K562 (cell line): Measurements from ENCODE around the gene GNG3. TPM values are rescaled to one million over a fixed set of nuclear protein-coding genes. Genes with fewer than 3 reads are reported as not detected.
A peak's percentile ranks its signal among the peaks of the same experiment; 100 is the strongest.

Source experiments
- EZH2 ChIP-seq: IDR thresholded peaks from 2 replicates; pipeline ENCODE4 v1.6.1; 2012; ENCODE audit warnings: low read depth, mild to moderate bottlenecking, inconsistent platforms, low read length, borderline replicate concordance
- MTA3 ChIP-seq: fragments of 450-650 bp; formaldehyde crosslinking; IDR thresholded peaks from 2 replicates; pipeline ENCODE4 v1.6.1; 2017; ENCODE audit warnings: mild to moderate bottlenecking, borderline replicate concordance
- NR2C1 ChIP-seq, 2 experiments: fragments of 450-650 bp; IDR thresholded peaks; 2 replicates each; pipeline ENCODE4 v1.6.1; 2017; ENCODE audit warnings: mild to moderate bottlenecking in 2 of 2, antibody characterized with exemption in 1 of 2, inconsistent platforms in 1 of 2, missing compliant biosample characterization in 1 of 2, missing genetic modification characterization in 1 of 2
- RBM34 ChIP-seq: fragments of 200-400 bp; formaldehyde crosslinking; IDR thresholded peaks from 2 replicates; pipeline ENCODE4 v1.6.1; 2018; ENCODE audit warnings: low read length, borderline replicate concordance; ENCODE audit not compliant: insufficient read depth
- ZNF347 ChIP-seq: fragments of 450-650 bp; formaldehyde crosslinking; IDR thresholded peaks from 2 replicates; pipeline ENCODE4 v1.4.0; 2020; ENCODE audit warnings: low read depth, mild to moderate bottlenecking, moderate library complexity
- polyA plus RNA-seq, 8 experiments: library from polyadenylated mRNA; depleted of rRNA in 4 of 8; stranded (reverse) in 5 of 8; unstranded in 3 of 8; fragments of >200 nt; fragmentation: Nextera tagmentation in 2 of 8; fragmentation: Illumina TruSeq in 1 of 8; extraction: Ambion mirVana in 2 of 8; extraction: Trizol in 1 of 8; gene quantifications; 2 replicates each; pipeline versions ENCODE4 v1.2.1 to v1.2.3, GENCODE V29; 2011 to 2014; ENCODE audit warnings: inconsistent platforms in 1 of 8, missing spikeins in 1 of 8
- total RNA-seq, 7 experiments: library from RNA; depleted of rRNA in 6 of 7; stranded (reverse); fragments of >200 nt in 6 of 7; fragmentation: Illumina TruSeq in 2 of 7; extraction: Trizol in 2 of 7; gene quantifications; 2 replicates each; pipeline versions ENCODE4 v1.2.1 to v1.2.3, GENCODE V29; 2011 to 2021; ENCODE audit warnings: low replicate concordance in 1 of 7
- TF ChIP-seq, protein P1 (sequence below): sonication (generic); formaldehyde crosslinking; IDR thresholded peaks from 2 replicates; pipeline ENCODE4 v1.8.0; 2022; ENCODE audit warnings: mild to moderate bottlenecking, missing genetic modification reagents
- TF ChIP-seq, protein P2 (sequence below): fragments of 450-650 bp; IDR thresholded peaks from 2 replicates; pipeline ENCODE4 v1.6.1; 2018; ENCODE audit not compliant: partially characterized antibody
- TF ChIP-seq, protein P3 (sequence below): fragments of 250-450 bp; sonication (Bioruptor Pico); IDR thresholded peaks from 2 replicates; pipeline ENCODE4 v1.8.0; 2022; ENCODE audit warnings: inconsistent platforms, mild to moderate bottlenecking, moderate library complexity, borderline replicate concordance
- TF ChIP-seq, protein P4 (sequence below), 2 experiments: fragments of 450-650 bp in 1 of 2; sonication (generic) in 1 of 2; formaldehyde crosslinking in 1 of 2; IDR thresholded peaks in 1 of 2; conservative IDR thresholded peaks in 1 of 2; 2 replicates each; pipeline versions ENCODE4 v1.6.1 to v1.8.1; 2016 to 2023; ENCODE audit warnings: mild to moderate bottlenecking in 2 of 2, moderate library complexity in 2 of 2, inconsistent platforms in 1 of 2, missing genetic modification reagents in 1 of 2
- TF ChIP-seq, protein P5 (sequence below): fragments of 450-650 bp; IDR thresholded peaks from 2 replicates; pipeline ENCODE4 v1.6.1; 2016; ENCODE audit warnings: borderline replicate concordance

The GNG3 gene
- total and polyA plus RNA-seq, 9 of the 15 experiments (the other 6 are each of a cell fraction or from before 2014, with no cell fraction given), result 0.07 TPM; not detected in 8

DNA sequence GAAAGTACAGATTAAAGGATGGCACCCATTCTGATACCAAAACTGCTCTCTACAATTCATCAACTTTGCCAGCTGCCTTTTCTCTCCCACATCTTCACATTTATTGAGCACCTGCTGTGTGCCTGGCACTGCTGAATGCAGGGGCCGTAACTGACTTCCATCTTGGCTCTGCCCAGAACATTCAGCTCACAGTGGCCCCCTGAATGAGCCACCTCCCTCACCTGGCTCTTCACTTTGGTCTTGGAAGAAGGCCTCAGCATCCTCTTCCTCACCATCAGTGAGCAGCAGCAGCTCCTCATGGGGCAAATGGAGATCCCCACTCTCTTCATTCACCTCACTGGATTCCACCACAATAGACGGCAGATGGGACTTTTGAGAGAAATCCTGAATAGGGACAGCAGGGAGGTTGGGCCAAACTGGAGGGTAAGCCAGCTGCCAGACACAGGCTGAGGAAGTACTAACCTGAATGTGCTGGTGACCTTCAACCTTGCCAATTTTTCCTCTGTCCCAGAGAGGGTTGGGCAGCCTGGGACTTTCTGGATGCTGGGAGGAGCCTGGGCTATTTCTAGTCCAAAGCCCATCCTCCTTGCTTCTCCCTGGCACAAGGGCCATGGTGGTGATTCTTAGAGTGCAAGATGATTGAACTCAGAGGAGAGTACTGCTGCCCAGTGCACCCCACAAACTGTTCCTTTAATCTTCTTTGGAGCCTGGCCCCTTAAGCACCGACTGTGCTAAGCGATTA lies 37.9 kb upstream of the GNG3 start (continued):
- TF ChIP-seq, protein P1, sequence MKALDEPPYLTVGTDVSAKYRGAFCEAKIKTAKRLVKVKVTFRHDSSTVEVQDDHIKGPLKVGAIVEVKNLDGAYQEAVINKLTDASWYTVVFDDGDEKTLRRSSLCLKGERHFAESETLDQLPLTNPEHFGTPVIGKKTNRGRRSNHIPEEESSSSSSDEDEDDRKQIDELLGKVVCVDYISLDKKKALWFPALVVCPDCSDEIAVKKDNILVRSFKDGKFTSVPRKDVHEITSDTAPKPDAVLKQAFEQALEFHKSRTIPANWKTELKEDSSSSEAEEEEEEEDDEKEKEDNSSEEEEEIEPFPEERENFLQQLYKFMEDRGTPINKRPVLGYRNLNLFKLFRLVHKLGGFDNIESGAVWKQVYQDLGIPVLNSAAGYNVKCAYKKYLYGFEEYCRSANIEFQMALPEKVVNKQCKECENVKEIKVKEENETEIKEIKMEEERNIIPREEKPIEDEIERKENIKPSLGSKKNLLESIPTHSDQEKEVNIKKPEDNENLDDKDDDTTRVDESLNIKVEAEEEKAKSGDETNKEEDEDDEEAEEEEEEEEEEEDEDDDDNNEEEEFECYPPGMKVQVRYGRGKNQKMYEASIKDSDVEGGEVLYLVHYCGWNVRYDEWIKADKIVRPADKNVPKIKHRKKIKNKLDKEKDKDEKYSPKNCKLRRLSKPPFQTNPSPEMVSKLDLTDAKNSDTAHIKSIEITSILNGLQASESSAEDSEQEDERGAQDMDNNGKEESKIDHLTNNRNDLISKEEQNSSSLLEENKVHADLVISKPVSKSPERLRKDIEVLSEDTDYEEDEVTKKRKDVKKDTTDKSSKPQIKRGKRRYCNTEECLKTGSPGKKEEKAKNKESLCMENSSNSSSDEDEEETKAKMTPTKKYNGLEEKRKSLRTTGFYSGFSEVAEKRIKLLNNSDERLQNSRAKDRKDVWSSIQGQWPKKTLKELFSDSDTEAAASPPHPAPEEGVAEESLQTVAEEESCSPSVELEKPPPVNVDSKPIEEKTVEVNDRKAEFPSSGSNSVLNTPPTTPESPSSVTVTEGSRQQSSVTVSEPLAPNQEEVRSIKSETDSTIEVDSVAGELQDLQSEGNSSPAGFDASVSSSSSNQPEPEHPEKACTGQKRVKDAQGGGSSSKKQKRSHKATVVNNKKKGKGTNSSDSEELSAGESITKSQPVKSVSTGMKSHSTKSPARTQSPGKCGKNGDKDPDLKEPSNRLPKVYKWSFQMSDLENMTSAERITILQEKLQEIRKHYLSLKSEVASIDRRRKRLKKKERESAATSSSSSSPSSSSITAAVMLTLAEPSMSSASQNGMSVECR, result 0 out of 2 replicates have a peak, but pooled peaks have one; percentile 28
- TF ChIP-seq, protein P2, sequence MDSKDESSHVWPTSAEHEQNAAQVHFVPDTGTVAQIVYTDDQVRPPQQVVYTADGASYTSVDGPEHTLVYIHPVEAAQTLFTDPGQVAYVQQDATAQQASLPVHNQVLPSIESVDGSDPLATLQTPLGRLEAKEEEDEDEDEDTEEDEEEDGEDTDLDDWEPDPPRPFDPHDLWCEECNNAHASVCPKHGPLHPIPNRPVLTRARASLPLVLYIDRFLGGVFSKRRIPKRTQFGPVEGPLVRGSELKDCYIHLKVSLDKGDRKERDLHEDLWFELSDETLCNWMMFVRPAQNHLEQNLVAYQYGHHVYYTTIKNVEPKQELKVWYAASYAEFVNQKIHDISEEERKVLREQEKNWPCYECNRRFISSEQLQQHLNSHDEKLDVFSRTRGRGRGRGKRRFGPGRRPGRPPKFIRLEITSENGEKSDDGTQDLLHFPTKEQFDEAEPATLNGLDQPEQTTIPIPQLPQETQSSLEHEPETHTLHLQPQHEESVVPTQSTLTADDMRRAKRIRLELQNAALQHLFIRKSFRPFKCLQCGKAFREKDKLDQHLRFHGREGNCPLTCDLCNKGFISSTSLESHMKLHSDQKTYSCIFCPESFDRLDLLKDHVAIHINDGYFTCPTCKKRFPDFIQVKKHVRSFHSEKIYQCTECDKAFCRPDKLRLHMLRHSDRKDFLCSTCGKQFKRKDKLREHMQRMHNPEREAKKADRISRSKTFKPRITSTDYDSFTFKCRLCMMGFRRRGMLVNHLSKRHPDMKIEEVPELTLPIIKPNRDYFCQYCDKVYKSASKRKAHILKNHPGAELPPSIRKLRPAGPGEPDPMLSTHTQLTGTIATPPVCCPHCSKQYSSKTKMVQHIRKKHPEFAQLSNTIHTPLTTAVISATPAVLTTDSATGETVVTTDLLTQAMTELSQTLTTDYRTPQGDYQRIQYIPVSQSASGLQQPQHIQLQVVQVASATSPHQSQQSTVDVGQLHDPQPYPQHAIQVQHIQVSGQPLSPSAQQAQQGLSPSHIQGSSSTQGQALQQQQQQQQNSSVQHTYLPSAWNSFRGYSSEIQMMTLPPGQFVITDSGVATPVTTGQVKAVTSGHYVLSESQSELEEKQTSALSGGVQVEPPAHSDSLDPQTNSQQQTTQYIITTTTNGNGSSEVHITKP, result peak; percentile 15
- TF ChIP-seq ZNF347 (CRISPR knock-in tag), result no peak
- no peak for TF ChIP-seq RBM34
- TF ChIP-seq NR2C1 (IDR thresholded peaks at IDR 0.05), result peak; percentile 65
- TF ChIP-seq NR2C1 (tag; IDR thresholded peaks at IDR 0.05), result peak; percentile 54; the same call in 1 of the 2 replicates
- TF ChIP-seq, protein P3, sequence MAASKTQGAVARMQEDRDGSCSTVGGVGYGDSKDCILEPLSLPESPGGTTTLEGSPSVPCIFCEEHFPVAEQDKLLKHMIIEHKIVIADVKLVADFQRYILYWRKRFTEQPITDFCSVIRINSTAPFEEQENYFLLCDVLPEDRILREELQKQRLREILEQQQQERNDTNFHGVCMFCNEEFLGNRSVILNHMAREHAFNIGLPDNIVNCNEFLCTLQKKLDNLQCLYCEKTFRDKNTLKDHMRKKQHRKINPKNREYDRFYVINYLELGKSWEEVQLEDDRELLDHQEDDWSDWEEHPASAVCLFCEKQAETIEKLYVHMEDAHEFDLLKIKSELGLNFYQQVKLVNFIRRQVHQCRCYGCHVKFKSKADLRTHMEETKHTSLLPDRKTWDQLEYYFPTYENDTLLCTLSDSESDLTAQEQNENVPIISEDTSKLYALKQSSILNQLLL (CRISPR knock-in tag), result no peak
- TF ChIP-seq, protein P4, sequence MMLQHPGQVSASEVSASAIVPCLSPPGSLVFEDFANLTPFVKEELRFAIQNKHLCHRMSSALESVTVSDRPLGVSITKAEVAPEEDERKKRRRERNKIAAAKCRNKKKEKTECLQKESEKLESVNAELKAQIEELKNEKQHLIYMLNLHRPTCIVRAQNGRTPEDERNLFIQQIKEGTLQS (IDR thresholded peaks at IDR 0.05), result no peak
- TF ChIP-seq, protein P4 (CRISPR knock-in tag; conservative IDR thresholded peaks at IDR 0.05), result 0 out of 2 replicates have a peak, but pooled peaks have one; percentile 18
- TF ChIP-seq MTA3, result peak; percentile 12; the same call in 1 of the 2 replicates
- TF ChIP-seq, protein P5, sequence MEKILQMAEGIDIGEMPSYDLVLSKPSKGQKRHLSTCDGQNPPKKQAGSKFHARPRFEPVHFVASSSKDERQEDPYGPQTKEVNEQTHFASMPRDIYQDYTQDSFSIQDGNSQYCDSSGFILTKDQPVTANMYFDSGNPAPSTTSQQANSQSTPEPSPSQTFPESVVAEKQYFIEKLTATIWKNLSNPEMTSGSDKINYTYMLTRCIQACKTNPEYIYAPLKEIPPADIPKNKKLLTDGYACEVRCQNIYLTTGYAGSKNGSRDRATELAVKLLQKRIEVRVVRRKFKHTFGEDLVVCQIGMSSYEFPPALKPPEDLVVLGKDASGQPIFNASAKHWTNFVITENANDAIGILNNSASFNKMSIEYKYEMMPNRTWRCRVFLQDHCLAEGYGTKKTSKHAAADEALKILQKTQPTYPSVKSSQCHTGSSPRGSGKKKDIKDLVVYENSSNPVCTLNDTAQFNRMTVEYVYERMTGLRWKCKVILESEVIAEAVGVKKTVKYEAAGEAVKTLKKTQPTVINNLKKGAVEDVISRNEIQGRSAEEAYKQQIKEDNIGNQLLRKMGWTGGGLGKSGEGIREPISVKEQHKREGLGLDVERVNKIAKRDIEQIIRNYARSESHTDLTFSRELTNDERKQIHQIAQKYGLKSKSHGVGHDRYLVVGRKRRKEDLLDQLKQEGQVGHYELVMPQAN, result no peak
- TF ChIP-seq EZH2, result no peak
